HG02623 (cell line): Measurements from ENCODE around the gene HIVEP1.
"Not testable (repeated sequence)": the region's sequence is repeated elsewhere in the genome, so short reads cannot be mapped to it uniquely, and the experiment has no call there.

Source experiments
- ATAC-seq: cut with Tn5 transposase; IDR thresholded peaks from one replicate; pipeline ENCODE4 v1.9.1; 2021; ENCODE audit warnings: moderate library complexity; ENCODE audit not compliant: unreplicated experiment

Gene HIVEP1

DNA sequence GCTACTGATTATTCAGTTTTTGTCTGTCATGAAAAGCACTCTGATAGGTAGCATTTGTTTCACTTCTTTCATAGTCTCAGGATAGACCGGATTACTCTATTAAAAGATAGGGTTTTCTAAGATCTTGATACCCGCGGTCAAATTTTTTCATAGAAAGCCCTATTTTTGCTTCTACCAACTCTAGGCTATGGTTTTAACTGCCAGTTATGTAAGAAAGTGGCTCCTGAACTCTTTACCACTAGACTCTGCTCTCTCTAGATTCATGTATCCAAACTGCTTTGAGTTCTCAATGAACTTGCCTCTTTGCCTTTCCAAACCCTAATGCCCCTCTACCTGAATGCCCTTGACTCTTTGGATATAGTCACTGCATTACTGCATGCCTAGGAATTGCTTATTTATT lies 70.3 kb downstream of the HIVEP1 start:
- ATAC-seq: no peak

DNA sequence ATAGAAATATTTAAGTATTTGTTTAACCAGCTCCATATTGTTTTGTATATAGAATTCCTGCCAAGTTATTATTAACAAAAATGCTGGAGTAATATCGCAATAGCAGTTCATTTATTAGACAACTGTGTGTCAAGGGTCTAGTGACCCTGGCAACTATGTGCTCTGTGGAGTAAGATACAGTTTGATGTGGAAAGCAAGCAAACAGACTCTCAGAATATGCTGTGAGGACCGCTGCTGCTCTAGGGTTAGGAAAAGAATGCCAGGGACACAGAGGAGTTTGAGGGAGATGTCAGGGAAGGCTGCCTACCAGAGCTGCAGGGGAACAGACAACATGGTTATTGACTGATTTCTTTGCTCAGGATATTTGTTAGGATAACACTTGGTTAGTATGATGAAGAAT lies 71.2 kb downstream of the HIVEP1 start:
- ATAC-seq: no peak

DNA sequence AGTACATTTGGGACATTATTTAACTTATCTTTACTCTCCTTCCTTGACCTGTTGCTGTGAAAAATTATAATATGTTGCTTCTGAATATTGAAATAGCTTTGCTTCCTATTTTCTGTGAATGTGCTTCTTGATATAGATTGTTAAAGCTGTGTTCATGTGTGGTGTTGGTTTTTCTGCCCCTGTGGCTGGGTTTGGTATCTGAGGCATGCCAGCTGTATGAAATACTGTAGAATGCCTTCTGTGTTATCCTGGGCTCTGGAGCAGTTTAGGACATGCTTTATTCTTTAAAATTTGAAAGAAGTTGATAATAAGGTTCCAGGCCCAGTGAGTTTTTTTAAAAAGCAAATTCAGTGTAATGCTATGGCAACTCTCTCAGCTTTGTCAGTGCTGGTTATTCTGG lies 71.7 kb downstream of the HIVEP1 start:
- ATAC-seq: no peak

DNA sequence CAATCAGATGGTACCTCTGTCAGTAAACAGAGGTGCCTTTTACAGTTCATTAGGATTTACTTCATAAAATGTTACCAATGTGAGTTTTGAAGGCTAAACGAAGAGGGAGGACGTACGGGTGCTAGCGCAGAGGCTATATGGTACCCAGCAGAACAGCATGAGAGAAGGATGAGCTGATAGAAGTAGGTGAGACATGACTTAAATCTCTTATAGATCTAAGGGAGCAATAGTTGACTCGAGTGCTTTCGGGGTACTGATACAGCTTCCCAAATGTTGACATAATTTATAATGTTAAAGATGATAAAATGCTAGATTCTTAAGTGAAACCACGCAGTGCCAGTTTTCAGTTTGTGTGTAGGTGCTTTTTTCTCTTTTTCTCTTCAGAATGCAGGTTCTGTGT lies 72.6 kb downstream of the HIVEP1 start:
- ATAC-seq: no peak

DNA sequence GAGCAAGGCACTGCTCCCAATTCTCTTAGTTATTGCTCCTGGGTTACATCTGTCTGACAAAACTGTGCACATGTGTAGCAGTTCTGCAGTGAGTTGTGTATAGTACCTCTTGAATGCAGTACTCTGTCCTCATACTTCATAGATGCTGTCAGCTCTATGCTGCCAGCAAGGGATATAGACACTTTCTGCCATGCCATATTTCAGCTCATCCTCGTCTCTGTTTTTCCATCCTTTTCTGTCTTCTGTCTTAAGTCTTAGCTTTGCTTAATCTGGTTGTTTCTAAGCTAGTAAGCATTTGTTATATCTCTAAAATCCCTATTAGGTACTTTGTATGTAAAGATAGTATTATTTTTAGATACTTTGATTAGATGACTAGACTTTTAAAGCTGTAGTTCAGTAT lies 76.4 kb downstream of the HIVEP1 start:
- ATAC-seq: no peak

DNA sequence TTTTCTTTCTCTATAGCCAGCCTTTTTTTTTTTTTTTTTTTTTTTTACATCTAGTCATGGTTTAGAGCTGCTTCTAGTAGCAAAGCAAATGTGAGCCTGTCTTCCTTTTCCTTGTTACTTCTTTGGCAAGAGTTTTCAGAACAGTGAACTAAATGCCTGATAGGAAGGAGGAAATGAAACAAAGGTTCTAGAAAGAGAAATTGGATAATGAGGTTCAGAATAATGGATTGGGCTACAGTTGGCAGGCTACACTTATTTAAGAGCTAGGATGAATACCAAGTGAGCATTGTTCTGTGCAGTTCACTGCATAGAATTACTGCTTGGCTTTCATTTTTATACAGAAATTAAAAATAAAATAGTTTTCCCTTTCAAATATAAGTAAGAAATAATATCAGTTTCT lies 78.6 kb downstream of the HIVEP1 start:
- no peak for ATAC-seq

DNA sequence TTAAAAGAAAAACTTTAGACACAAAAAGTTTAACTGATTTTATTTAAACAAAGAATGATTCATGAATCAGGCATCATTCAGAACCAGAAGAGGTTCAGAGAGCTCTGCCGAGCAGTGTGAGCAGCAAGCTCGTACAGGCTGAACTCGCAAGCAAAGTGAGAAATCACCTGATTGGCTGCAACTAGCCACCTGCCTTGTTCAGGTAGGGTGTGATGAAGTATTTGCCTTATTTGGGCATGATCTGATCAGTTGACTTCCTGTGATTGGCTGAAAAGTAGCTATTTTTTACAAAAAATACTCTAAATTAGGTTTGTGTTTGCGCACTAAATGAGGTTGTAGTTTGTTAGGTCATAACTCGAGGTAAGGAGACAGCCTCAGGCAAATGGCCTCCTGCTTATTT lies 80.7 kb downstream of the HIVEP1 start:
- no peak for ATAC-seq

DNA sequence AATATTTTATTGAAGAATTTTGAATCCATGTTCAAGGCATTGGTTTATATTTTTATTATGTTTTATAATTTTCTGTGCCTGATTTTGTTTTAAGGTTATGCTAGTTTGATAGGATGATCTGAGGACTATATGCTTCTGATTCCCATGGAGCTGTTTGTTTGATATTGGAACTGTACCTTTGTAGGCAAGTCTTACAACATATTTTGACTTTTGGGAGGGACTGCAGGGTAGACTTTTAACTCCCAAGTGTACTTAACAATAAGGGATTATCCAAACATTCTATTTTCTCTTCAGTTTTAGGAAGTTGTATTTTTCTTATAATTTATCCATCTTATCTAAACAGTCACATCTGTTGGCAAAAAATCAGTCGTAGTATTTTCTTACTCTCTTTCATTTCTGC lies 82.6 kb downstream of the HIVEP1 start:
- no peak for ATAC-seq

DNA sequence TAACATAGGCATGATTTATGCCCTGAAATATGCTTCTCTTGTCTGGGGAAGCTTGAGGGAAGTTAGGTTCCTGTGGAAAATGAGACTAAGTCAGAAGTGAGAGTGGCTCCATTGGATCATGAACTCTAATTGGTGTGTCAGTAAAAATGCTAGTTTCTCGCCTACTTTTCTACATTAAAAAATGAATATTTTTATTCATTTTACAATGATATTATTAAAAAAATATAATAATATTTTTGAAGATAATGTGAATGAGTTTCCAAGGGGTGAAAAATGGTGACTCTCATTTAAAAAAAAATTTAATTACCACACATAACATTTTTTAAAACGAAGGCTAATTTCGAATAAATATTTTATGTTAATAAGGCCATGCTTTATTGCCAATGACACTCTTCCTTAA lies 84.2 kb downstream of the HIVEP1 start:
- no peak for ATAC-seq

DNA sequence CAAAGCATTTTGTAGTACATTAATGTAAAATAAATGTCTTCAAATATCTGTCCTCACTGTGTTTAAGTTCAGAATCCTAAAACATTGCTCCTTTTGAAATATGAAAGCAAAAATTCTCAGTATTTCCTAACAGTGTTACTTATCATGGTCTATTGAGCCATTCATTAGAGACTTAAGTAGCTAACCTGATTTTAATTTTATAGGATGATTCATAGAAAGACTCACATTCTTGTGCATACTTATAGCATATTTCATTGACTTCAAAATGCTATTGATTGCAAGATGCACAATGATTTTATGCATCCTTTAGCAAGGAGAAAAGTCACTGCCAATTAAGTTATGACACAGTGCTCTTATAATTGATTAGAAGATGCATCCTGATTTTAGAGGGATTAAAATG lies 85.7 kb downstream of the HIVEP1 start:
- ATAC-seq: no peak

DNA sequence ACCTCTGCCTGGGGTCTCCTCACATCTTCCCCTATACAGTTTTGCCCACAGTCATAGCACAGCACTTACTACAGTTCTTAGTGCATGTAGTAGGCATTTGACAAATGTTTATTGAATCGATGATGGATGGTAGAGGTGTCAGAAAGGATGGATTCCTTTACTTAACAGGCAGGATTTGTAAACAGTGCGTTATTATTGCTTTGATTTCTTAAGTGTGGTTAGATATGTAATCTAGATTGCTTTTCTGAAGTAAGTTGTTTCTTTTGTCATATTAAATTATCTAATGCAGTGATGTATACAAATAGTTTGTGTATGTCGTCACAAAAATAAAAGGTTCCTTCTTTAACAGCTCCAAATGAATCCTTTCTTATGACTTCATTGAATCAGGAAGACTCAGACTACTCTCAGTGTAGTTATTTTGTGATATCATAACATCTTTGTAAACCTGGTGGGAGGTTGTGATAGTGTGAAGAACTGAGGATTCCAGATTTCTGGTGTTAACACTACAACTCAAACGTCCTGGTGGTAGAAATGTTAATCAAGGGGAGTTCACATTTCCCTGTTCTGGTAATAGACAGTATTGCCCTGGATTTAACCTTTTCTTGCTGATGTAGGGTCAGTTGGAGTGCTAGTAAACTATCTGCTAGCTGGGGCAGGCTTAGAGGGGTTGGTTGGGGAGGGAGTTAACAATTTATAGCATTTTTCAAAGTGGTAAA lies 87.7 kb downstream of the HIVEP1 start:
- ATAC-seq: no peak

DNA sequence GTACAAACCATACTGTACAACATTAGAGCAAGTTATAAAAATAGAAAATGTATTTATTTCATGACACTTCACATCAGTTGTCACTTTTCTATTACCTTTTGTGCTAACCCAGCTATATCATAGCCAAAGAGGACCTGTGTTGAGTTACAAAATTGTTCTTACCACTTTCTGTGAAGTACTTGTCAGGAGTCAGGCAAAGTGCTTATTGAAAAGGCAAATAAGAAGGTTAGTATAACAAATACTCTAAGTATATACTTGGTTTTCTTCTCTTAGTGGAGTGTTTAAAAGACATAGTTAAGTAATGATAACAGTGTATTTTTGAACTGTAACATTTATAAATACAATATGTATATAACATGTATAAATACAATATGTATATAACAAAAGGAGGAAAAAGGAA lies 88.9 kb downstream of the HIVEP1 start:
- no peak for ATAC-seq

DNA sequence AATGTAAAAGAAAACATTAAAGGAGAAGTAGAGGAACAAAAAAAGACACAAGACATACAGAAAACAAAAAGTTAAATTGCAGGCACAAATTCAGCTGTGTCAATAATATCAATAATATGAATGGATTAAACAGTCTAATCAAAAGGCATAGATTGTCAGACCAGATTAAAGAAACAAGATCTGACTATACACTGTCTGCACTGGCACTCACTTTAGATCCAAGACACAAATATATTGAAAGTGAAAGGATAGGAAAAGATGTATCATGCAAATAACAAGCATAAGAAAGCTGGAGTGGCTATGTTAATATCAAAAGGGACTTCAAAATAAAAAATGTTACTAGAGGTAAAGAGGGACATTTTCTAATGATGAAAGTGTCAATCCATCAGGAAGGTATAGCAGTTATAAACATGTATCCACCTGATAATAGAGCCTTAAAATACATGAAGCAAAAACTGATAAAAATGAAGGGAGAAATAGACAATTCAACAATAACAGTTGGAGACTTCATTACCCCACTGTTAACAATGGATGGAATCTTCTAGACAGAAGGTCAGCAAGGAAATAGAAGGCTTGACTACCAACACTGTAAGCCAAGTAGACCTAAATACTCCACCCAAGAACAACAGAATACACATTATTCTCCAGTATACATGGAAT lies 89.7 kb downstream of the HIVEP1 start:
- ATAC-seq: no peak

DNA sequence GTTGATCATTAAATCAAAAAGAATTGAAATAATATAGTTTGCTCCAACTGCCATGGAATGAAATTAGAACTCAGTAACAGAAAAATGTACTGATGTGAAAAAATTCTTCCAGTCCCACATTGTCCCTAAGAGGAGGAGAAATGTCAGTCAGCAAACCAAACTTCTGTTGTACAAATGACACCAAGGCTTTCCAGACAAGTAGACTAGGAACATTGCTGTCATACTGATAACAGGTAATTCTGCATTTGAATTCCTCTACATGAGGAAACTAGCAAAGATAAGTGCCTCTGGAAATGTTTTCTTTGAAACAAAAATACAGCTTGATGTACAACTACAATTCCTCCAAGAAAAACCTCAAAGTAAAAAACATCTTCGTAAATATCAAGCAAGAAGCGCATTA lies 90.2 kb downstream of the HIVEP1 start:
- no peak for ATAC-seq

DNA sequence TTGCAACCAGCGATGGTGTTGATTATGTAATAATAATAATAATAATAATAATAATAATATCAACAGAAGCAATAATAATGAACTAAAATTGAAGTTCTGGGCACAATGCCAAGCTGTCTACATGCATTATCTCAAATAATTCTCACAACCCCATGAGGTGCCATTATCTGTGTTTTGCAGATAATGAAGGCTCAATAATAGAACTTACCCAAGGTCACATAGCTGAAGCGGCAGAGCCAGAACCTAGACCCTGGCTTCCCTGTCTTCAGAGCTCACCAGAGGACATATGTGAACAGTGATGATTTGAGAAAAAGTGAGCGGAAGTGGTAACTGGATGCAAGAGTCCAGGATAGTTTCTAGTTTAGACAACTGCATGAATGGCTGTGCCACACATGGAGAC lies 91.0 kb downstream of the HIVEP1 start:
- no peak for ATAC-seq

DNA sequence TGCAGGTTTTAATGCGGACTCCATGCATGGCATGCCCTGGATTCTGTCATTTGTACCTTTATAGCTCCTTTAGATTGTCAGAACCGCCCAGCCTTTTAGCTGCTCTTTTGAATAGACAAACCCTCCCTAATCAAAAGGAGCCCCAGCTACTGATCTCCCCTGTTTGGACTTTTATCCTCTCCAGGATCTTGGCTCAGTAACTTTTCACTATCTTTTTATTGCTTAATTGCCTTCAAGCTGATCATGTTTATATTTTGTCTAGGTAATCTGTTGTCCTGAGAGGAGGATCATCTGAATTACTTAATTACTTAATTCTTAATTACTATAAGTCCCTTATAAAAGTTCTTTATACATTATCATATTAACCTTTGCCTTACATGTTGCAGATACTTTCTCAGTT lies 93.2 kb downstream of the HIVEP1 start:
- ATAC-seq: no peak

DNA sequence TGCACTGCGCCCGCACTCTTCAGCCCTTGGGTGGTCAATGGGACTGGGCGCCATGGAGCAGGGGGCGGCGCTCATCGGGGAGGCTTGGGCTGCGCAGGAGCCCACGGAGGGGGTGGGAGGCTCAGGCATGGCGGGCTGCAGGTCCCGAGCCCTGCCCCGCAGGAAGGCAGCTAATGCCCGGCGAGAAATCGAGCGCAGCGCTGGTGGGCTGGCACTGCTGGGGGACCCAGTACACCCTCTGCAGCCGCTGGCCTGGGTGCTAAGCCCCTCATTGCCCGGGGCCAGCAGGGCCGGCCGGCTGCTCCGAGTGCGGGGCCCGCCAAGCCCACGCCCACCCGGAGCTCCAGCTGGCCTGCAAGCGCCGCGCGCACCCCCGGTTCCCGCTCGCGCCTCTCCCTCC lies 96.3 kb downstream of the HIVEP1 start:
- ATAC-seq: not testable (repeated sequence)

DNA sequence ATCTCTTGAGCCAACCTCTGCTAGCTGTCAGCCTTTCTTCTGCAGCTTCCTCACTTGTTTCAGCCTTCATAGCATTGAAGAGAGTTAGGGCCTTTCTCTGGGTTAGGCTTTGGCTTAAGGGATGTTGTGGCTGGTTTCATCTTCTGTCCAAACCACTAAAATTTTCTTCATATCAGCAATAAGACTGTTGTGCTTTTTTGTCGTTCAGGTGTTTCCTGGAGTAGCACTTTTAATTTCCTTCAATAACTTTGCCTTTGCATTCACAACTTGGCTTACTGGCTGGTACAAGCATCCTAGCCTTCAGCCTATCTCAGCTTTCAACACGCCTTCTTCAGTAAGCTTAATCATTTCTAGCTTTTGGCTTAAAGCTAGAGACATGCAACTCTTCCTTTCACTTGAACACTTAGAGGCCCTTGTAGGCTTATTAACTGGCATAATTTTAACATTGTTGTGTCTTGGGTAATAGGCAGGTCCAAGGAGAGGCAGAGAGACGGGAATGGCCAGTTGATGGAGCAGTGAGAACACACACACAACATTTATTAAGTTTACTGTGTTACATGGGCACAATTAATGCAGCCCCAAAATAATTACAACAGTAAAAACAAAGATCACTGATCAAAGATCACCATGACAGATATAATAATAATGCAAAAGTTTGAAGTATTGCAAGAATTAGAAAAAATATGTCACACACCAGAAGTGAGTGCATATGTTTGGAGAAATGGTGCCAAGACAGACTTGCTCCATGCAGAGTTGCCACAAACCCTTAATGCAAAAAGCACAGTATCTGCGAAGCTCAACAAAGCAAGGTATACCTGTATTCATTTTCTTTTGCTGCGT lies 98.6 kb downstream of the HIVEP1 start:
- ATAC-seq: no peak

DNA sequence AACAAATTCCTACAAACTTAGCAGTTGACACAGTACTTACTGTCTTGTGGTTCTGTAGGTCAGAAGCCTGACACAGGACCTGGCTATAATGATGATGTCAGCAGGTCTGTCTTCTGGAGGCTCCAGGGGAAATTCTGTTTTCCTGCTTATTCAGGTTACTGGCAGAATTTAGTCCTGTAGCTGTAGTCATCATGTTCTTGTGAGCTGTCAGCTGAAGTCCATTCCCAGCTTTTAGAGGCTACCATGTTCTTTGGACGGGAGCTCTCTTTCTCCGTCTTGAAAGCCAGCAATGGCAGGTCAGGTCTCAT lies 99.2 kb downstream of the HIVEP1 start:
- no peak for ATAC-seq

DNA sequence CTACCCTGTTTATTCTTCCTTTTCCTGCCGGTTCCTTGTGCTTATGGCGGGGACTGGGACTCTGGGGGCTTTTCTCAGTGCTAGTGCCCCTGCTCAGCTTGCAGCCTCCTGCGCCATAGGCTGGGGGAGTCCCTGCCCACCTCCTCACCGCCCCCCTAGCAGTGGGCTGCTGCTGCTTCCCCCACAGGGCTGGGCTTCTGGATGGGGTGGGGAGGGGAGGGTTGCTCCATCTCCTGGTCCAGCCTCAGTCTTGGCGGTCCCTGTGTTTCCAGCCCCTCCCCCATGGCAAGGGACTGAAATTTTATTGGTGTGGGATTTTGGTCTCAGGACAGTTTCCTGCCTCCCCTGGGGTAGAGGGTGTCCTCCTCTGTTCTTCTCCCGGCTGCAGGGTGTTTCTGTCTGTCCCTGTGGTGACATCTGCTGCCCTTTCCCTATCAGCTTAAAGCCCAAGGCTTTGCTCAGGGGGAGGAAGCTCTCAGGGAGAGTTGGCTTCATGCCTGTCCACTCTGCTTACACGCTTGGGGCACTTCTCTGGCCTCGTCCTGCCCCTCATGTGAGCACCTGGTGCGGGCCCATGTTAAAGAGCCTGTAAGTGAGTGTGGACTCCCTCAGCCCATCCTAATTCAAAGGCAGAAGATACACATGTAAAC lies 100.6 kb downstream of the HIVEP1 start:
- no peak for ATAC-seq

DNA sequence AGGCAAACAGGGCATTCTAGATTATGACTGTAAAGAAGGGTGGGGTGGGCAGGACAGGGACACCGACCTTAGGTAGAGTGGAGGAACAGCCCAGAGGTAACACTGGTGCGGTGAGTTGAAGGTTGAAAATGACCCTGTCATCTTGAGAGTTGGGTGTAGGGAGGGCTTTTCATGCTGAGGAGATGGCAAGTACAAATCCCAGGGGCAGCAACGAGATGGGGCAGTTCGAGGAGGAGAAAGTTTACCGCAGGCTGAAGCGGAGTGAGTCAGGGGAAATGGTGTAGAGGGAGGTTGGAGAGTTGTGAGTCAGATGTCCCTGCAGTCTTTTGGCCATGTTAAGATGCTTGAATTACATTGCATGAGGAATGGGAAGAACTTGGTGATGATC lies 101.1 kb downstream of the HIVEP1 start:
- ATAC-seq: no peak

DNA sequence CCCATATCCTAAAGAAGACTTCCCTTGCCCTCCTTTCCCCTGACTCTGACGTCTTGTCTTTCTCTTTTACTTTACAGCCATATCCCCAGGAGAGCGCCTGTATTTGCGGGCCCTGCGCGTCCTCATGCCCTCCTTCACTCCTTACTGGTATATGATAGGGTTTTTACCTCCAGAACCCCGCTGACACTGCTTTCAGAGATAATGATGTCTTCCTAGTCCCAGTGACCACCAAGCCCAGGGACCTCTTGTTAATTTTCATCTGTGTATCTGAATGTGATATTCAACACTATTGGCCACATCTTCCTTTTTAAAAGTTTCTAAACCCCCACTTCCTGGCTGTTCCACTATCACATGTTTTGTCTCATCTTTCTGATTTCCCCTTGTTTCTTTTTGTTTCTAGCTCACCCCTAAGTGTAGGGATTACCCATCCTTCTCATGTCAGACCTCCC lies 102.0 kb downstream of the HIVEP1 start:
- no peak for ATAC-seq
